Keratinocyte (primary cell): Measurements from ENCODE around the gene HS3ST6.

ENCODE experiments used
- EZH2 ChIP-seq: IDR thresholded peaks from one replicate; pipeline ENCODE4 v1.6.1; 2012; ENCODE audit warnings: inconsistent platforms, mild to moderate bottlenecking, low read length, moderate library complexity
- TF ChIP-seq, protein P1 (sequence below), 3 experiments: IDR thresholded peaks in 1 of 3; conservative IDR thresholded peaks in 1 of 3; optimal IDR thresholded peaks in 1 of 3; 2 replicates in 2 of 3; 3 replicates in 1 of 3; pipeline versions ENCODE3 to v1.5.1; 2011; ENCODE audit warnings: low read length in 3 of 3, mild to moderate bottlenecking in 3 of 3, moderate library complexity in 2 of 3, control low read depth in 1 of 3, inconsistent platforms in 1 of 3; ENCODE audit not compliant: insufficient read depth in 2 of 3; ENCODE audit errors: extremely low read depth in 1 of 3

DNA sequence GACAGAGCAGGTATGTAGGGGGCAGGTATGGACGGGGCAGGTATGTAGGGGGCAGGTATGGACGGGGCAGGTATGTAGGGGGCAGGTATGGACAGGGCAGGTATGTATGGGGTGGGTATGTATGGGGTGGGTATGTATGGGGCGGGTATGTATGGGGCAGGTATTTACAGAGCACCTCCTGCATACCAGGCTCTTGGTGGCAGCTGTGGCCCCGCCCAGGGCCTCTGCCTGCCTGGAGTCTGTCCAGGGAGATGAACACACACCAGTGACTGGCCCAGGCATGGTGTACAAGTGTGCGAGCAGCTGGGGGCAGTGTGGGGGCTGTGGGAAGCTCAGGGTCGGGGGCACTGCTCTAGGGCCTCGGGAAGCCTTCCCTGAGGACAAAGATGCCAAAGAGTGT is 31.8 kb upstream of the HS3ST6 start:
- TF ChIP-seq, protein P1, sequence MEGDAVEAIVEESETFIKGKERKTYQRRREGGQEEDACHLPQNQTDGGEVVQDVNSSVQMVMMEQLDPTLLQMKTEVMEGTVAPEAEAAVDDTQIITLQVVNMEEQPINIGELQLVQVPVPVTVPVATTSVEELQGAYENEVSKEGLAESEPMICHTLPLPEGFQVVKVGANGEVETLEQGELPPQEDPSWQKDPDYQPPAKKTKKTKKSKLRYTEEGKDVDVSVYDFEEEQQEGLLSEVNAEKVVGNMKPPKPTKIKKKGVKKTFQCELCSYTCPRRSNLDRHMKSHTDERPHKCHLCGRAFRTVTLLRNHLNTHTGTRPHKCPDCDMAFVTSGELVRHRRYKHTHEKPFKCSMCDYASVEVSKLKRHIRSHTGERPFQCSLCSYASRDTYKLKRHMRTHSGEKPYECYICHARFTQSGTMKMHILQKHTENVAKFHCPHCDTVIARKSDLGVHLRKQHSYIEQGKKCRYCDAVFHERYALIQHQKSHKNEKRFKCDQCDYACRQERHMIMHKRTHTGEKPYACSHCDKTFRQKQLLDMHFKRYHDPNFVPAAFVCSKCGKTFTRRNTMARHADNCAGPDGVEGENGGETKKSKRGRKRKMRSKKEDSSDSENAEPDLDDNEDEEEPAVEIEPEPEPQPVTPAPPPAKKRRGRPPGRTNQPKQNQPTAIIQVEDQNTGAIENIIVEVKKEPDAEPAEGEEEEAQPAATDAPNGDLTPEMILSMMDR (optimal IDR thresholded peaks at IDR 0.05 in 1 of 3, IDR thresholded peaks at IDR 0.05 in 1 of 3, conservative IDR thresholded peaks at IDR 0.05 in 1 of 3; ENCODE audit: extremely low read depth in 1 of 3, insufficient read depth in 2 of 3, low read length in 3 of 3) = peak in 2 of 3 experiments; percentile 46 to 56
- no peak for TF ChIP-seq EZH2
